ENCODE data around the gene MTA3. TPM values are rescaled to one million over a fixed set of nuclear protein-coding genes. Genes with fewer than 3 reads are reported as not detected.

Gene MTA3
- total and polyA plus RNA-seq, 11 donors: 11.9 to 31.8 (median 23.3) TPM

DNA sequence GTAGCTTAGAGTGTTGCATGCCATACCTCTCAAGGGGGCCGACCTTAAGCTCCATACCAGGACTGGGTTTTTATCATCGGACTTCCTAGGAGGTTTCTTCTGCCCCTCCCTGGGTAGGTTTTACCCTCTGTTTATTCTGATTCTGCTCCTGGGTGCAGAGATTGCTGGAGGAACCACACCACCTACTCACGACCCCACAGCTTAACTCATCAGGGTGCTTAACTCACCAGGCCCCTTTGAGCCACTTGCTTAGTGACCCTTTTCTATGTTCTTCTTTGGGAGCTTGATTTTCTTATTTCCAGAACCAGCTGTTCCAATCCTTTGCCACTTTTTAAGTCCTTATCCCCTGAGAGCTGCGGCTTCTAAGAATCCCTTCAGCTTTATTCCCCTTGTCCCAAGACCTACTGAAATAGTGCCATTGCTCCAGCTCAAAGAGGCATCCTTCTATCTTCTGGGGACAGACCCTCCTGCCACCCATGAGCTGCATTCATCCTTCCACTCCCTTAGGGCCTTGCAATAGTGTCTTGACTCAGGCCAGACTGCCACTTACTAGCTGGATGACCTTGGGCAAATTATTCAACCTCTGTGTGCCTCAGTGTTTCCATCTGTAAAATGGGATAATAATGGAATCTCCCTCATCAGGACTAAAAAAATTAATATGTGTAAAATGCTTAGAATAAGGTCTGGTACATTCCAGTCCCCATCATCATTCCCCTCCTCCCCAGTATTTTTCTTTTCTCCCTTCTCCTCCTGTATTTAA is 189.7 kb downstream of the MTA3 start:
- ATAC-seq: no peak
- no peak overlapping the region for H3K4me3 ChIP-seq
- WGBS, 4 donors: 79 to 94% (median 91%) methylated on average over 4 of the region's 4 CpGs
- peaks cover 0 to 3% (median 0%) of the 10 kb centered on the region in 9 donors for H3K36me3 ChIP-seq
- TF ChIP-seq CTCF (IDR thresholded peaks at IDR 0.05) (no peak), POLR2A (IDR thresholded peaks at IDR 0.05) (no peak)
- peaks cover 0 to 30% (median 16%) of the 10 kb centered on the region in 12 donors for H3K4me1 ChIP-seq
- H3K27ac ChIP-seq: no peak overlapping the region
- H3K27me3 ChIP-seq: no peaks in the 10 kb centered on the region
- intact Hi-C loops (cut with DNase I): loop anchor here in 1 of 10 donors (10.0 kb wide), 1 partner anchor 83 kb away; no protein-coding TSS in a partner anchor
- DNase-seq: no peak
- no peaks in the 10 kb centered on the region for H3K9me3 ChIP-seq

GRCh38 chr2:42758751-42759150 is 190.3 kb downstream of the MTA3 start:
- ATAC-seq (no peak), DNase-seq (no peak)
- 93 to 98% (median 97%) methylated on average over 1 of the region's 1 CpG for WGBS, 4 donors
- H3K4me3 ChIP-seq: no peak overlapping the region
- peaks cover 0 to under 1% (median 0%) of the 10 kb centered on the region in 9 donors for H3K36me3 ChIP-seq
- intact Hi-C loops (cut with DNase I): loop anchor here in 1 of 10 donors (10.0 kb wide), 1 partner anchor 84 kb away; no protein-coding TSS in a partner anchor
- no peak for TF ChIP-seq CTCF (IDR thresholded peaks at IDR 0.05)
- no peak for TF ChIP-seq POLR2A (IDR thresholded peaks at IDR 0.05)
- no peak overlapping the region for H3K27ac ChIP-seq
- H3K27me3 ChIP-seq: no peaks in the 10 kb centered on the region
- H3K4me1 ChIP-seq: peaks cover 0 to 24% (median 11%) of the 10 kb centered on the region in 12 donors
- H3K9me3 ChIP-seq: no peaks in the 10 kb centered on the region

DNA sequence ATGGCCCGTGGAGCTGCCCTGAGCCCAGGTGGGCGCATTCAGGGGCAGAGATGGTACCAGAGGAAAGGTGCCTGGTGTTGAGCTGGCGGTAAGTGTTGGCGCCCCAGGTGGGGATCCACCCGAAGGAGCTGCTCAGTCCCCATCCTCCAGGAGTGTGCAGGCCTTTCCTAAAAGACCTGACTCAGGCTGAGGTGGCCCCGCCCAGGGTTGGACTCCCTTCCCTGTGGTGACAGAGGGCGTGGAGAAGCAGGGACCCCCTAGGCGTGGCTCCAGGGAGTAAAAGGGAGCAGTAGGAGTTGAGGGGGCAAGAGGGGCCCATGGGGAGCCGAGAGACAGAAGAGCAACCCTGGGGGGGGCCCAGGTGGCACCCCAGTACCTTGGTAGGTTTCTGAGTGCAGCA is 193.1 kb downstream of the MTA3 start:
- Histone ChIP-seq H3K4me3 (no peak overlapping the region), H3K27ac (no peak overlapping the region), H3K4me1 (no peaks in the 10 kb centered on the region), H3K27me3 (no peaks in the 10 kb centered on the region), H3K9me3 (no peaks in the 10 kb centered on the region), H3K36me3 (no peaks in the 10 kb centered on the region)
- intact Hi-C loops (cut with DNase I): no loop called here
- ATAC-seq (no peak), DNase-seq (no peak)
- TF ChIP-seq CTCF (IDR thresholded peaks at IDR 0.05) (no peak), POLR2A (IDR thresholded peaks at IDR 0.05) (no peak)
- WGBS, 4 donors: 91 to 97% (median 94%) methylated on average over 9 of the region's 9 CpGs

DNA sequence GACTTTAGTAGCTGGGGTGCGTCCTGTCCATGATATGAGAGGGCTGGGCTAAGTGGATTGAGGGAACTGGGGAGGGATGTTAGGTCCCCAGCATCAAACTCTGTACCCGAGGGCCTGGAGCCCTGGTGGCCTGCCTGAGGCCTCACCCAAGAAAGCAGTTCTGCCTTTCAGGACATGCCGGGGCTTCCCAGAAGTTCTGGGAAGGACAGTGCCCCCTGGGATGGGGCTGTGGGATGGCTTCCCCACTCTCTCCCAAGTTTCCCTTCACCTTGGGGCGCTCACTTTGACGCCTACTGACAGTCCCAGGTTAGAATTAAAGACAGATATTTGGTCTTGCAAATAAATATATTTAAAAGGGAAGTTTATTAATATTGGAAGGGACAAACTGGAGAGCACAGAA is 193.7 kb downstream of the MTA3 start:
- no peak overlapping the region for H3K27ac ChIP-seq
- 91 to 97% (median 95%) methylated on average over 5 of the region's 5 CpGs for WGBS, 4 donors
- H3K27me3 ChIP-seq: no peaks in the 10 kb centered on the region
- H3K4me1 ChIP-seq: no peaks in the 10 kb centered on the region
- ATAC-seq: no peak
- TF ChIP-seq CTCF (IDR thresholded peaks at IDR 0.05): no peak
- TF ChIP-seq POLR2A (IDR thresholded peaks at IDR 0.05): no peak
- no peaks in the 10 kb centered on the region for H3K9me3 ChIP-seq
- H3K4me3 ChIP-seq: peak overlapping the region in 1 of 12 donors; percentile 8
- H3K36me3 ChIP-seq: no peaks in the 10 kb centered on the region
- intact Hi-C loops (cut with DNase I): no loop called here
- no peak for DNase-seq
